OCI-LY3 (cell line): ENCODE measurements around the gene AMELX.

Experiments used
- H2AFZ ChIP-seq: fragments of 200-600, 300-600 bp; shearing (Covaris generic); 2 replicates; pipeline ENCODE4 v1.6.0; 2014; ENCODE audit warnings: antibody characterized with exemption, low read depth, low read length
- H3K27ac ChIP-seq: fragments of 200-600, 300-600 bp; sonication (generic); 2 replicates; pipeline ENCODE4 v1.5.1; 2014; ENCODE audit warnings: mild to moderate bottlenecking, low read length, moderate library complexity, mixed read lengths
- H3K27me3 ChIP-seq: fragments of 200-600, 300-600 bp; sonication (generic); 2 replicates; pipeline ENCODE4 v1.6.1; 2014; ENCODE audit warnings: low read depth, low read length, mixed read lengths
- H3K36me3 ChIP-seq: fragments of 200-600, 300-600 bp; sonication (generic); replicated peaks from 2 replicates; pipeline ENCODE3; 2014; ENCODE audit warnings: low read depth, low read length, mixed read lengths
- H3K4me1 ChIP-seq: fragments of 300-600, 200-600 bp; sonication (generic); 2 replicates; pipeline ENCODE4 v1.6.1; 2014; ENCODE audit warnings: low read length, mixed read lengths
- H3K4me2 ChIP-seq: fragments of 200-600, 300-600 bp; sonication (generic); 2 replicates; pipeline ENCODE4 v1.6.1; 2014; ENCODE audit warnings: low read length, mixed read lengths
- H3K4me3 ChIP-seq: fragments of 300-600, 200-600 bp; sonication (generic); 2 replicates; pipeline ENCODE4 v1.5.1; 2014; ENCODE audit warnings: antibody characterized with exemption, mild to moderate bottlenecking, low read length, moderate library complexity
- H3K79me2 ChIP-seq: fragments of 300-600, 200-600 bp; shearing (Covaris generic); 2 replicates; pipeline ENCODE4 v1.6.1; 2014; ENCODE audit warnings: mild to moderate bottlenecking, low read length, mixed read lengths
- H3K9ac ChIP-seq: fragments of 300-600, 200-600 bp; shearing (Covaris generic); 2 replicates; pipeline ENCODE4 v1.6.0; 2014; ENCODE audit warnings: mild to moderate bottlenecking, low read length, moderate library complexity
- H3K9me3 ChIP-seq: fragments of 200-600, 300-600 bp; shearing (Covaris generic); 2 replicates; pipeline ENCODE4 v1.6.1; 2014; ENCODE audit warnings: low read length, mixed read lengths; ENCODE audit not compliant: insufficient read depth
- H4K20me1 ChIP-seq: fragments of 200-600, 300-600 bp; sonication (generic); 2 replicates; pipeline ENCODE4 v1.6.1; 2016; ENCODE audit warnings: low read length, mixed read lengths; ENCODE audit not compliant: insufficient read depth
- CTCF ChIP-seq: fragments of 200-600, 300-600 bp; sonication (generic); IDR thresholded peaks from 2 replicates; pipeline ENCODE4 v1.5.1; 2014; ENCODE audit warnings: antibody characterized with exemption, low read length, low read depth
- EZH2phosphoT487 ChIP-seq: fragments of 200-600 bp; shearing (Covaris generic); IDR thresholded peaks from 2 replicates; pipeline ENCODE4 v1.6.1; 2018; ENCODE audit warnings: antibody characterized with exemption, mixed run types, low read depth

The AMELX gene

GRCh38 chrX:11347300-11347699 is 54.1 kb downstream of the AMELX start:
- Histone ChIP-seq H3K79me2 (no peaks in the 10 kb centered on the region), H4K20me1 (no peaks in the 10 kb centered on the region), H3K36me3 (no peaks in the 10 kb centered on the region), H3K9me3 (no peaks in the 10 kb centered on the region), H3K4me3 (no peak overlapping the region), H3K4me2 (no peak overlapping the region), H3K27ac (no peak overlapping the region), H2AFZ (no peak overlapping the region), H3K4me1 (no peaks in the 10 kb centered on the region), H3K27me3 (no peaks in the 10 kb centered on the region), H3K9ac (no peak overlapping the region)
- TF ChIP-seq EZH2phosphoT487 (no peak), CTCF (no peak)

- Histone ChIP-seq H4K20me1 (no peaks in the 10 kb centered on the region), H3K4me3 (no peak overlapping the region), H3K9me3 (no peaks in the 10 kb centered on the region), H3K79me2 (no peaks in the 10 kb centered on the region), H3K27me3 (no peaks in the 10 kb centered on the region), H3K4me1 (no peaks in the 10 kb centered on the region), H3K4me2 (no peak overlapping the region), H3K27ac (no peak overlapping the region), H3K9ac (no peak overlapping the region), H2AFZ (no peak overlapping the region), H3K36me3 (no peaks in the 10 kb centered on the region)
- TF ChIP-seq EZH2phosphoT487 (no peak), CTCF (no peak)
Observed at GRCh38 chrX:11349020-11349419, 55.8 kb downstream of the AMELX start.

GRCh38 chrX:11349661-11350337 is 56.6 kb downstream of the AMELX start:
- TF ChIP-seq EZH2phosphoT487, result no peak
- TF ChIP-seq CTCF, result no peak
- Histone ChIP-seq H2AFZ (no peak overlapping the region), H3K79me2 (no peaks in the 10 kb centered on the region), H3K4me1 (no peaks in the 10 kb centered on the region), H3K36me3 (no peaks in the 10 kb centered on the region), H3K4me3 (no peak overlapping the region), H3K27me3 (no peaks in the 10 kb centered on the region), H3K4me2 (no peak overlapping the region), H3K27ac (no peak overlapping the region), H3K9ac (no peak overlapping the region), H3K9me3 (no peaks in the 10 kb centered on the region), H4K20me1 (no peaks in the 10 kb centered on the region)
